K562 (cell line): Measurements from ENCODE around the gene ADAMTS15. TPM values are rescaled to one million over a fixed set of nuclear protein-coding genes. Genes with fewer than 3 reads are reported as not detected.

ENCODE experiments used
- ATAC-seq: fragments of 200-7000 bp; cut with Tn5 transposase; 3 replicates; pipeline ENCODE4 v1.9.1; 2020; ENCODE audit warnings: moderate library complexity
- BruUV-seq: library from RNA; stranded (reverse); fragments of 400-500 nt; replicated peaks from 2 replicates; lab custom pipeline; 2021; lab: Mats Ljungman, UMichigan
- CTCF ChIA-PET: fragments of 300-600 bp; formaldehyde crosslinking; extraction: SDS; loops from one replicate; lab custom pipeline; 2021; ENCODE audit warnings: low intra/inter-chr PET ratio; lab: Yijun Ruan, JAX
- POLR2A ChIA-PET: fragments of 300-600, 350-650 bp; sonication (Branson Sonifier 250); formaldehyde crosslinking; extraction: SDS; loops from one replicate; lab custom pipeline; 2021; ENCODE audit warnings: antibody characterized with exemption, inconsistent platforms; lab: Yijun Ruan, JAX
- DNase-seq, 4 experiments: peaks; one replicate each; pipeline versions ENCODE4 v3.0.0 to v3.0.0-alpha.2; 2011 to 2018; ENCODE audit warnings: low spot score in 3 of 4, mixed read lengths in 3 of 4; ENCODE audit errors: extremely low read depth in 1 of 4
- FAIRE-seq: peaks from 2 replicates; lab custom pipeline; 2011; peaks lifted over from hg19 to GRCh38; lab: Jason Lieb, UNC
- H2AFZ ChIP-seq: 2 replicates; pipeline ENCODE4 v1.6.0; 2011; ENCODE audit warnings: low read depth, low read length, control low read depth, inconsistent platforms
- H3K27ac ChIP-seq: fragments of 200-600 bp; 3 replicates; pipeline ENCODE4 v1.8.0; 2011; ENCODE audit warnings: low read depth, mild to moderate bottlenecking, control low read depth, inconsistent platforms, low read length, moderate library complexity, mixed read lengths; ENCODE audit errors: extremely low read depth
- H3K27me3 ChIP-seq, 2 experiments: fragments of 300-600 bp in 1 of 2; 2 replicates in 1 of 2; 3 replicates in 1 of 2; pipeline versions ENCODE4 v1.6.0 to v1.8.0; 2011; ENCODE audit warnings: inconsistent platforms in 2 of 2, low read length in 2 of 2, mild to moderate bottlenecking in 1 of 2, mixed read lengths in 1 of 2, moderate library complexity in 1 of 2; ENCODE audit not compliant: control insufficient read depth in 2 of 2, insufficient read depth in 2 of 2
- H3K36me3 ChIP-seq: fragments of 300-600 bp; 3 replicates; pipeline ENCODE4 v1.8.0; 2011; ENCODE audit warnings: mild to moderate bottlenecking, low read length, inconsistent platforms; ENCODE audit not compliant: control insufficient read depth, insufficient read depth
- H3K4me1 ChIP-seq, 2 experiments: fragments of 200-600 bp in 1 of 2; replicated peaks in 1 of 2; 2 replicates in 1 of 2; 3 replicates in 1 of 2; pipeline versions ENCODE4 v1.5.1 to v1.8.0; 2011; ENCODE audit warnings: inconsistent platforms in 2 of 2, low read length in 2 of 2, mild to moderate bottlenecking in 1 of 2, mixed read lengths in 1 of 2, moderate library complexity in 1 of 2; ENCODE audit not compliant: control insufficient read depth in 2 of 2, insufficient read depth in 2 of 2
- H3K4me2 ChIP-seq: 2 replicates; pipeline ENCODE4 v1.6.1; 2011; ENCODE audit warnings: low read length, control low read depth, inconsistent platforms, mixed read lengths; ENCODE audit not compliant: insufficient read depth
- H3K4me3 ChIP-seq: fragments of 200-600 bp; sonication (generic), shearing (Covaris generic); 2 replicates; pipeline ENCODE4 v1.5.1; 2016; ENCODE audit warnings: control low read depth, inconsistent platforms
- H3K79me2 ChIP-seq: fragments of 200-600 bp; 3 replicates; pipeline ENCODE4 v1.8.0; 2011; ENCODE audit warnings: low read length, inconsistent platforms; ENCODE audit not compliant: control insufficient read depth, insufficient read depth
- H3K9ac ChIP-seq, 2 experiments: 2 replicates each; pipeline versions ENCODE4 v1.6.0 to v1.6.1; 2011; ENCODE audit warnings: low read depth in 2 of 2, low read length in 2 of 2, control low read depth in 1 of 2, inconsistent platforms in 1 of 2, mild to moderate bottlenecking in 1 of 2, mixed read lengths in 1 of 2; ENCODE audit not compliant: insufficient read depth in 1 of 2
- H3K9me1 ChIP-seq: one replicate; pipeline ENCODE4 v1.6.0; 2011; ENCODE audit warnings: inconsistent platforms, mild to moderate bottlenecking, low read length, moderate library complexity; ENCODE audit not compliant: control insufficient read depth, insufficient read depth
- H3K9me3 ChIP-seq: replicated peaks from 2 replicates; pipeline ENCODE4 v1.5.1; 2011; ENCODE audit warnings: low read depth, low read length, inconsistent platforms; ENCODE audit not compliant: control insufficient read depth, insufficient read depth
- H4K20me1 ChIP-seq: replicated peaks from 2 replicates; pipeline ENCODE4 v1.6.1; 2011; ENCODE audit warnings: low read length, inconsistent platforms, mixed read lengths; ENCODE audit not compliant: control insufficient read depth, insufficient read depth
- ASH1L ChIP-seq: fragments of 450-650 bp; IDR thresholded peaks from 2 replicates; pipeline ENCODE4 v1.6.1; 2018; ENCODE audit warnings: borderline replicate concordance, mild to moderate bottlenecking, low read depth; ENCODE audit not compliant: partially characterized antibody
- CHD2 ChIP-seq: IDR thresholded peaks from 2 replicates; pipeline ENCODE4 v1.6.1; 2011; ENCODE audit warnings: low read depth, low read length
- DIDO1 ChIP-seq: fragments of 450-650 bp; IDR thresholded peaks from 2 replicates; pipeline ENCODE4 v1.6.1; 2016; ENCODE audit warnings: low read depth, missing biosample characterization, missing genetic modification characterization
- GABPB2 ChIP-seq: fragments of 250-450 bp; sonication (Bioruptor Pico); conservative IDR thresholded peaks from 2 replicates; pipeline ENCODE4 v1.5.1; 2021; ENCODE audit warnings: mild to moderate bottlenecking
- GTF2F1 ChIP-seq: IDR thresholded peaks from 2 replicates; pipeline ENCODE4 v1.6.1; 2011; ENCODE audit warnings: low read depth, low read length, improper control_type of control experiment
- HBP1 ChIP-seq: fragments of 450-650 bp; formaldehyde crosslinking; IDR thresholded peaks from 2 replicates; pipeline ENCODE4 v1.4.0; 2022; ENCODE audit warnings: missing genetic modification characterization
- KDM5B ChIP-seq: fragments of 200-600 bp; sonication (generic); IDR thresholded peaks from 2 replicates; pipeline ENCODE4 v1.6.1; 2012; ENCODE audit warnings: low read depth, mild to moderate bottlenecking, moderate library complexity, low read length, control low read depth, inconsistent platforms; ENCODE audit not compliant: insufficient replicate concordance
- LCOR ChIP-seq: sonication (generic); formaldehyde crosslinking; IDR thresholded peaks from 2 replicates; pipeline ENCODE4 v1.8.0; 2022; ENCODE audit warnings: mild to moderate bottlenecking, missing genetic modification reagents
- RBM17 ChIP-seq: fragments of 200-400 bp; formaldehyde crosslinking; IDR thresholded peaks from 2 replicates; pipeline ENCODE4 v1.6.1; 2017; ENCODE audit warnings: low read depth, mild to moderate bottlenecking, low read length, borderline replicate concordance
- SAFB ChIP-seq: fragments of 200-400 bp; formaldehyde crosslinking; IDR thresholded peaks from 2 replicates; pipeline ENCODE4 v1.6.1; 2017; ENCODE audit warnings: low read depth, low read length, borderline replicate concordance
- TCF3 ChIP-seq: sonication (generic); formaldehyde crosslinking; IDR thresholded peaks from 2 replicates; pipeline ENCODE4 v1.4.0; 2020; ENCODE audit warnings: mild to moderate bottlenecking, missing genetic modification reagents
- TEAD1 ChIP-seq, 2 experiments: fragments of 450-650 bp in 1 of 2; sonication (generic) in 1 of 2; formaldehyde crosslinking; IDR thresholded peaks; 2 replicates each; pipeline versions ENCODE4 v1.4.0 to v1.8.0; 2020 to 2022; ENCODE audit warnings: mild to moderate bottlenecking in 2 of 2, missing genetic modification reagents in 1 of 2
- THAP7 ChIP-seq: fragments of 250-450 bp; sonication (Bioruptor Pico); IDR thresholded peaks from 2 replicates; pipeline ENCODE4 v1.5.0; 2021
- ZBTB33 ChIP-seq: sonication (generic); formaldehyde crosslinking; IDR thresholded peaks from 2 replicates; pipeline ENCODE4 v1.8.1; 2023; ENCODE audit warnings: mild to moderate bottlenecking, missing genetic modification reagents
- ZKSCAN1 ChIP-seq: fragments of 150-350 bp; IDR thresholded peaks from 2 replicates; pipeline ENCODE4 v1.6.1; 2016; ENCODE audit warnings: low read depth, low read length
- ZNF354B ChIP-seq: fragments of 250-450 bp; sonication (Bioruptor Pico); IDR thresholded peaks from 2 replicates; pipeline ENCODE4 v1.4.0; 2020
- ZNF695 ChIP-seq: fragments of 450-650 bp; formaldehyde crosslinking; IDR thresholded peaks from 2 replicates; pipeline ENCODE4 v1.4.0; 2020; ENCODE audit warnings: mild to moderate bottlenecking, moderate library complexity
- ZNF780A ChIP-seq: fragments of 250-450 bp; sonication (Bioruptor Pico); IDR thresholded peaks from 2 replicates; pipeline ENCODE4 v1.5.0; 2021; ENCODE audit warnings: mild to moderate bottlenecking
- WGBS: fragments of 100-300 bp; shearing (Covaris generic); methylation state at CpG from one replicate; pipeline ENCODE4 v1.1.6; 2016; ENCODE audit warnings: low coverage, mixed read lengths; ENCODE audit not compliant: insufficient coverage; ENCODE audit errors: missing lambda C conversion rate; 5-methylcytosine and 5-hydroxymethylcytosine counted together
- in situ Hi-C: fragments of 300-500 bp; cut with MboI; formaldehyde crosslinking; loops from 4 replicates; pipeline ENCODE4 v1.15.0; 2018; ENCODE audit warnings: inconsistent platforms, mixed read lengths
- intact Hi-C: fragments of 100-400 bp; cut with micrococcal nuclease; formaldehyde crosslinking; loops from 2 replicates; pipeline ENCODE4 v1.14.2; 2022
- polyA plus RNA-seq, 8 experiments: library from polyadenylated mRNA; depleted of rRNA in 4 of 8; stranded (reverse) in 5 of 8; unstranded in 3 of 8; fragments of >200 nt; fragmentation: Nextera tagmentation in 2 of 8; fragmentation: Illumina TruSeq in 1 of 8; extraction: Ambion mirVana in 2 of 8; extraction: Trizol in 1 of 8; gene quantifications; 2 replicates each; pipeline versions ENCODE4 v1.2.1 to v1.2.3, GENCODE V29; 2011 to 2014; ENCODE audit warnings: inconsistent platforms in 1 of 8, missing spikeins in 1 of 8
- total RNA-seq, 7 experiments: library from RNA; depleted of rRNA in 6 of 7; stranded (reverse); fragments of >200 nt in 6 of 7; fragmentation: Illumina TruSeq in 2 of 7; extraction: Trizol in 2 of 7; gene quantifications; 2 replicates each; pipeline versions ENCODE4 v1.2.1 to v1.2.3, GENCODE V29; 2011 to 2021; ENCODE audit warnings: low replicate concordance in 1 of 7

The ADAMTS15 gene
- total and polyA plus RNA-seq, 9 of the 15 experiments (the other 6 are each of a cell fraction or from before 2014, with no cell fraction given): 0.04 TPM; not detected in 8

GRCh38 chr11:130424613-130425140, 23.8 kb upstream of the ADAMTS15 start (continued):
- TF ChIP-seq ZBTB33 (CRISPR knock-in tag): no peak
- TF ChIP-seq GTF2F1: no peak
- TF ChIP-seq, all 486 proteins: peak for 0

GRCh38 chr11:130425156-130425555, 23.3 kb upstream of the ADAMTS15 start:
- Histone ChIP-seq H3K4me3 (no peak overlapping the region), H3K79me2 (no peaks in the 10 kb centered on the region), H4K20me1 (peaks cover 20% of the 10 kb centered on the region; the same call in 1 of the 2 replicates), H2AFZ (no peak overlapping the region), H3K9me3 (no peaks in the 10 kb centered on the region), H3K9ac (no peak overlapping the region), H3K4me2 (no peak overlapping the region), H3K27ac (no peak overlapping the region), H3K36me3 (no peaks in the 10 kb centered on the region), H3K4me1 (peaks cover 0 to 8% of the 10 kb centered on the region in 2 experiments; a peak in 2 of 5 replicates), H3K9me1 (no peaks in the 10 kb centered on the region), H3K27me3 (peaks cover 54 to 91% of the 10 kb centered on the region in 2 experiments)
- no peak for DNase-seq
- POLR2A ChIA-PET: interaction anchor here (0.8 kb wide), 1 partner anchor 12 kb away, joined by 3 read pairs; no protein-coding TSS in a partner anchor
- ATAC-seq: no peak
- FAIRE-seq: no peak
- 1% methylated on average over 7 of the region's 8 CpGs for WGBS
- intact Hi-C loops (no loop called here), in situ Hi-C loops (loop anchor here (10.0 kb wide), 1 partner anchor 210 kb away; no protein-coding TSS in a partner anchor)
- CTCF ChIA-PET: no interaction called here
- BruUV-seq: no TSS peak
- no peak for TF ChIP-seq TCF3
- no peak for TF ChIP-seq DIDO1
- TF ChIP-seq LCOR (CRISPR knock-in tag): no peak
- TF ChIP-seq GABPB2 (CRISPR knock-in tag): no peak
- TF ChIP-seq TEAD1 (CRISPR knock-in tag; IDR thresholded peaks at IDR 0.05): no peak
- TF ChIP-seq CHD2: no peak
- TF ChIP-seq RBM17: no peak
- TF ChIP-seq ZKSCAN1: no peak
- TF ChIP-seq ZNF780A (CRISPR knock-in tag): no peak
- TF ChIP-seq HBP1 (CRISPR knock-in tag): no peak
- no peak for TF ChIP-seq ZNF695 (CRISPR knock-in tag)
- TF ChIP-seq KDM5B: no peak
- TF ChIP-seq THAP7 (CRISPR knock-in tag): no peak
- TF ChIP-seq SAFB: no peak
- TF ChIP-seq ASH1L: no peak
- TF ChIP-seq ZNF354B (CRISPR knock-in tag): no peak
